HFF-Myc (cell line): ENCODE data around the gene PPM1K.
"Not testable (repeated sequence)": the region's sequence is repeated elsewhere in the genome, so short reads cannot be mapped to it uniquely, and the experiment has no call there.

Experiments
- DNase-seq: peaks from one replicate; pipeline ENCODE4 v3.0.0-alpha.2; 2011; ENCODE audit warnings: low read depth; ENCODE audit errors: extremely low read depth
- H3K4me3 ChIP-seq: replicated peaks from 2 replicates; pipeline ENCODE4 v1.5.1; 2011; ENCODE audit warnings: low read depth, mild to moderate bottlenecking, control low read depth, low read length
- TF ChIP-seq, protein P1 (sequence below): IDR thresholded peaks from 2 replicates; pipeline ENCODE4 v1.5.1; 2012; ENCODE audit warnings: mild to moderate bottlenecking, low read depth, low read length, control low read depth; ENCODE audit errors: missing control alignments

PPM1K gene

DNA sequence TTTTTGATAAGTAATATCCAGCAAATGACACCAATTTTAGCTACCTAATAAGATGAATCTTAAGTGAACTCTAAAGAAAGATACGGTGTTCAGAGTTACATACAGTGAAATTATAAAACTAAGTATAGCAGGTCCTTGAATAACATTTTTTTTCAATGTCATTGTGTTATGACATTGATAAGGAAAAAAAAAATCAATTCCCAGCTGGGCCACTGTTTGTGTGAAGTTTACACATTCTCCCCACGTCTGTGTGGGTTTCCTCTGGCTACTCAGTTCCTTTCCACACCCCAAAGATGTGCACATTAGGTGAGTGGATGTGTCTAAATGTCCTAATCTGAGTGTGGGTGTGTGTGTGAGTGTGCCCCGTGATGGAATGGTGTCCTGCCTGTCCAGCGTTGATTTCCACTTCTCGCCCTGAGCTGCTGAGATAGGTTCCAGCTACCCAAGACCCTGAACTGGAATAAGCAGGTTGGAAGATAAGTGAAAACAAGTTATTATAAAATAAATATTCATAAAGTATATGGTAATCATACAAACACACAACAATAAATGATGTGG is 31.2 kb upstream of the PPM1K start:
- H3K4me3 ChIP-seq: no peak overlapping the region
- TF ChIP-seq, protein P1, sequence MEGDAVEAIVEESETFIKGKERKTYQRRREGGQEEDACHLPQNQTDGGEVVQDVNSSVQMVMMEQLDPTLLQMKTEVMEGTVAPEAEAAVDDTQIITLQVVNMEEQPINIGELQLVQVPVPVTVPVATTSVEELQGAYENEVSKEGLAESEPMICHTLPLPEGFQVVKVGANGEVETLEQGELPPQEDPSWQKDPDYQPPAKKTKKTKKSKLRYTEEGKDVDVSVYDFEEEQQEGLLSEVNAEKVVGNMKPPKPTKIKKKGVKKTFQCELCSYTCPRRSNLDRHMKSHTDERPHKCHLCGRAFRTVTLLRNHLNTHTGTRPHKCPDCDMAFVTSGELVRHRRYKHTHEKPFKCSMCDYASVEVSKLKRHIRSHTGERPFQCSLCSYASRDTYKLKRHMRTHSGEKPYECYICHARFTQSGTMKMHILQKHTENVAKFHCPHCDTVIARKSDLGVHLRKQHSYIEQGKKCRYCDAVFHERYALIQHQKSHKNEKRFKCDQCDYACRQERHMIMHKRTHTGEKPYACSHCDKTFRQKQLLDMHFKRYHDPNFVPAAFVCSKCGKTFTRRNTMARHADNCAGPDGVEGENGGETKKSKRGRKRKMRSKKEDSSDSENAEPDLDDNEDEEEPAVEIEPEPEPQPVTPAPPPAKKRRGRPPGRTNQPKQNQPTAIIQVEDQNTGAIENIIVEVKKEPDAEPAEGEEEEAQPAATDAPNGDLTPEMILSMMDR: no peak
- DNase-seq: no peak

DNA sequence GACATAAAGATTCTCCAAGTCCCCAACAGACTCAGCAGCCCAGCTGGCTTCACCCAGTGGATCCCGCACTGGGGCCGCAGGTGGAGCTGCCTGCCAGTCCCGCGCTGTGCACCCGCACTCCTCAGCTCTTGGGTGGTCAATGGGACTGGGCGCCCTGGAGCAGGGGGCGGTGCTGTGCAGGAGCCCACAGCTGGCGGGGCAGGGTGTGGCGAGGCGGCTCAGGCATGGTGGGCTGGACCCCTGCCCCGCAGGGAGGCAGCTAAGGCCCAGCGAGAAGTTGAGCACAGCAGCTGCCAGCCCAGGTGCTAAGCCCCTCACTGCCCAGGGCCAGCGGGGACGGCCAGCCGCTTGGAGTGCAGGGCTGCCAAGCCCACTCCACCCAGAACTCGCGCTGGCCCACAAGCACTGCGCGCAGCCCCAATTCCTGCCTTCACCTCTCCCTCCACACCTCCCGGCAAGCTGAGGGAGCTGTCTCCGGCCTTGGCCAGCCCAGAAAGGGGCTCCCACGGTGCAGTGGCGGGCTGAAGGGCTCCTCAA is 28.8 kb upstream of the PPM1K start:
- not testable (repeated sequence) for DNase-seq, H3K4me3 ChIP-seq

DNA sequence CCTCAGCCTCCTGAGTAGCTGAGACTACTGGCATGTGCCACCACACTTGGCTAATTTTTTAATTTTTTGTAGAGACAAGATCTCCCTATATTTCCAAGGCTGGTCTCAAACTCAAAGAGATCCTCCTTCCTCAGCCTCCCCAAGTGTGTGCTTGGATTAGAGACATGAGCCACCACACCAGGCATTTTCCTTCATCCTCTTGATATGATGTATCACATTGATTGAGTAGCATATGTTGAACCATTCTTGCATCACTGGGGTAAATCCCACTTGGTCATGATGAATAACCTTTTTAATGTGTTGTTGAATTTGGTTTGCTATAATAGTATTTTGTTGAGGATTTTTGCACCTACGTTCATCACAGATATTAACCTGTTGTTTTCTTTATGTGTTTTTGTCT is 24.2 kb upstream of the PPM1K start:
- TF ChIP-seq, protein P1: no peak
- H3K4me3 ChIP-seq: no peak overlapping the region
- no peak for DNase-seq

DNA sequence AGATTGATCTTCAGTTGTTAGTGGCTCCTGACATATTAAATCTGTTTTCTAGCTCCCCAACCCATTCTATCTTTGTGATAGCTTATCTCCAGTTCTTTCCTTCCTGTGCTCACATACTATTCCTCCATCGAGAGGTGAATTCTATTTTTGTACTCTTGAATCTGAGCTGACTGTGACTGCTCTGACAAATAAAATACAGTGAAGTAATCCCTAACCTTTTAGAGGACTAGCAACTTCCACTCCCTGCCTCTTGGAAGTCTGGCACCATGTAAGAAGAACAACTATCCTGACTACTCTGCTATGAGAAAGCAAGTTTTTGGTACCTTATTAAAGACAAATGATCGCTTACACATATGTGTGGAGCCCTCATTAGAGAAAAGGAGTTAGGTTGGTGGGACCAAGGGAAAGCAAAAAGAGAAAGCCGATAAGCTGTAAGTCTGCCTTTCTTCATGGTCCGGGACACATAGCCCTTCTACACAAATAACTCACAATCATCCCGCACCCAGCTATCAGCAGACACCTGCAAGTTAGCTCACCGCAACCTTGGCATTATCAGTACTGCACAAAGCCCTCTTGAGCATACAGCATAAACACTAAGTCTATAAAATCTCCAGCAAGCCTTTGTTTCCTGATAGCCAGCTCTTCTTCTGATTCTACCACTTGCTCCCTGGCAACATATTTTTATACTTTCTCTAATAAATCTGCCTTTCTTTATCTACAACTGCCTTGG is 13.5 kb upstream of the PPM1K start:
- DNase-seq: no peak
- TF ChIP-seq, protein P1: no peak
- no peak overlapping the region for H3K4me3 ChIP-seq

DNA sequence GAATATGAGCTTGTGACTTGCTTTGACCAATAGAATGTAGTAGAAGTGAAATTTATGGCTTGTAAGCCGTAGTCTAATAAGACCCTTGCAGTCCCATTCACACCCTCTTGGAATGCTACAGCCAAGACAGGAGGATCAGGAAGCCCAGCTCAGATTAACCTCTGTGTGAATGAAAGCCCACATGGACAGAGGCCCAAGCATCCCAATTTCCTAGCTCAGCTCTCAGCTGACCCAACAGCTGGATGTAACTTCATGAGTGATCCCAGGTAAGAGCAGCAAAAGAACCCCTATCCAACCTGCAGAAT is 12.8 kb upstream of the PPM1K start:
- no peak overlapping the region for H3K4me3 ChIP-seq
- DNase-seq: no peak
- TF ChIP-seq, protein P1: no peak

DNA sequence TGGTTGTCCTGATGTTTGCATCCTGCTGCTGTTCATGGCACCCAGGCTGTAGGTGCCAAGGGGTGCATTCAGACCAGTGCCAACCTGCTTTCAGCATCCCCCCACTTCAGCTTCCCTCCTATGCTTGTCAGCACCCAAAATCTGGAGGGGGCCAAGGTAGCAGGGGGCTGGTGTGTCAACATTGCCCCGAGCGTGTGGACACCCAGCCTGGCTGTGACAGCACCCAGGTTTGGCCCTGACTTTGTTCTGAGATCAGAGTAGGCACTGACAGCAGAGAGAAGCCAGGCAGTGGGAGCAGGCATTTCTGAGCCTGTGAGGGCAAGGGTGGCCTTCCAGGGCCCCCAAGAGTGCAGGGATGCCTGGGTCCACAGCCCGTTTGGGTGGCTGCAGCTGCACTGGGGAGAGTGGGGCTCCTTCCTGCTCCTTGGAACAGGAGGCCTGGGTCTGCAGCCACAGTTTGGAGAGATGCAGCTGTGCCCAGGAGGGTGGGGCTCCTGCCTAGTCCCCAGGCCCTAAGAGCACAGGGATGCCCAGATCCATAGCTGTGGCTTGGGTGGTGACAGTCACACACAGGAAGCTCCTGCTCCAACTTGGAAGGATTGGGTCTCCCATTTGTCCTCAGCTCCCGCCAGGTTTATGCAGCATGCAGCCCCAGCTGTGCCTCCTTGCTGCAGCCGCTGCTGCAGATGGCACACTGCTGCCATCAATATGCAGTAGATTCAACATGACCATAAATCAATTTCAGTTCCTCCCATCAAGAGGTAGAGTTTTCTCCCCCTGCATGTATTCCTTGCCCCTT is 12.3 kb upstream of the PPM1K start:
- DNase-seq: no peak

More for the DNA sequence above, 12.3 kb upstream of the PPM1K start:
- TF ChIP-seq, protein P1: no peak
- H3K4me3 ChIP-seq: no peak overlapping the region
